GM18909 (cell line): Measurements from ENCODE around the gene BCR.

Experiments used
- ATAC-seq: cut with Tn5 transposase; IDR thresholded peaks from one replicate; pipeline ENCODE4 v1.9.1; 2021; ENCODE audit warnings: mild to moderate bottlenecking; ENCODE audit not compliant: unreplicated experiment, poor library complexity

BCR gene

DNA sequence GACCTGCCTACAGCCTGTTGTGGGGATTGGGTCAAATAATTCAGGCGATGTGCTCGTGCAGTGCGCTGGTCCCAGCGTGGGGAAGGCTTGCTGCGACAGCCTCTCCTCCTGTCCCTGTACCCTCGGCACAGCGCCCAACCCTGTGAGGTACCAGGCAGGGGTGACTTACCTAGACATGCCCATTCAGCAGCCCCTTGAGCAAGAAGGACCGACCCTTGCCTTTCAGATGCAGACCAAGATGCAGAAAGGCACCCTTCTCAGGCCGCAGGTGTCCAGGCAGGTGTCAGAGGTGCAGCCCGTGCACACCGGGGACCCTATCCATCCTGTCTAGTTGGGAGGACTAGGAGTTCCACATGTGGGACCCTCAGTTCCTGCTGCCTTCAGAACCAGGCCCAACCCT is 102.7 kb downstream of the BCR start:
- ATAC-seq = no peak

DNA sequence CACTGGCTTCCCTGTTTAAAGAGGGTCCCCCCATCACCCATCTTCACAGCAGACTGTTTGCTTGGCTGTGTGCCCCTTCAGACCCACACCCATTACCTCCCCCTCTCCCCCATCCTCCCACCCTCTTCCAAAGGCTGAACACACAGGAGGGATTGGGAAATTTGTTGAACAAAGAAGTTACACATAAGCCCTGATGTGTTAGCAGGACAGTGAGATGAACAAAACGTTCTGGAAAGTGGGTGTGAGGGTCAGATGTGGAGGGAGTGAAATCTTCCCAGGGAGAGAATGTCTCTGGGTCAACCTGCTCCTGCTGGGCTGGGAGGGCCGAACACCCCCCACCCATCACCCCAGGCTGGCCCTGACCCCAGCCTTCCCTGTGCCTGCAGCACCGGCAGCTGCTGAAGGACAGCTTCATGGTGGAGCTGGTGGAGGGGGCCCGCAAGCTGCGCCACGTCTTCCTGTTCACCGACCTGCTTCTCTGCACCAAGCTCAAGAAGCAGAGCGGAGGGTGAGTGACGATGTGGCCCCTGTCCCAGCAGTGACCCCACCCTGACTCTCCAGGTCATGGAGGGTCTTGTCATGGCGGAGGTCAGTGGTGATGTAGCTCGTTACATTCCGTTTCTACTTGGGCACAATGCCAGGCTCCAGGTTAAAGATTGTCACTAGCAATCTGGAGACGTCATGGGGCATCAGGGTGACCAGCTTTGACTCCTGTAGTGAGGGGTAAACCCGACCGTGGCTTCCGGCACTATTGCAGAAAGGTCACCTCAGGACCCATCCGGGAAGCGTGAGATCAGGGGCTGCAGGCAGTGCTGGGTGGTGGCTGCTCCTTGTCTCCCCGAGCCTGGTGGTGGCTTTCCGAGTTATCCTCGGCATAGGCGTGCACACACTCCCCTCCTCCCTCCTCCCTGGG is 103.5 kb downstream of the BCR start:
- ATAC-seq = no peak

DNA sequence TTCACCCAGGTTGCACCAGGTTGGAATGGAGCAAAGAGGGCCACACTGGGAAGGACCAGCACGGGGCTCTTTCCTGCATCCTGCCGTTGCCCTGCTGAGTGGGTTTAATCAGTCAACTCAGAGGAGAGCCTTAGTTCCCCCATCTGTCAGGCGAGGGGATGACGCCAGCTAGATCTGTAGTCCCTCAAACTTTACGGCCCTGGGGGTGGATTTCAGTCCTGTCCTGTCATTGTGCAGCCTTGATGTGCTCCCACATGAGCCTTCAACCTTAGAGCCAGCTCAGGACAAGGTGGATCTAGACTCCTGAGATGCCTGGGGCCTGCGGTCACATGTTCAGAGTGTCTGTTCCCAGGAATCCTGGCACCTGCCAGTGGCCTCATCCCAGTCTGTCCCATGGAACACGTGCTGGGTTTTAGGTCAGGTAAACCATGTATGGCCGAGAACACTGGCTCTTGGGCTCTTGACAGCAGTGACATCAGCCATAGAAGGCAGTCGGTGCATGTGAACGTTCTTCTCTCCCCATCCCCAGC is 104.3 kb downstream of the BCR start:
- no peak for ATAC-seq

DNA sequence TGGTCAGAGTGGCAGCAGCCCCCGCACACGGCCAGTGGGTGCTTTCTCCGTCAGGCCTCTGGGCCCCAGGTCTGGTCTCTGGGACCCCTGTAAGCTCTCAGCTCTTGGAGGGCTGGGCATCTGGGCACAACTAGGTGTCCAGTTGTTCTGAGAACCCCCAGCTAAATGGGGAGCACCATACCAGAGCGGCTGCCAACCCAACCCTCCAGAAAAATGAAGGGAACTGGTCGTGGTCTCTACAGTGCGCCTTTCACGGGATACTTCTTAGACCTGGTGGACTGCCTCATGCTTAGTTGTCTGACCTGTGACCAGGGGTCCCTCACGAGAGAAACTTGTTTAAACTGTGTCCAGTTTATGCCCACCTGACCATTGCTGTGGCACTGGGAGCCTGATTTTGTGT is 104.9 kb downstream of the BCR start:
- ATAC-seq = no peak

DNA sequence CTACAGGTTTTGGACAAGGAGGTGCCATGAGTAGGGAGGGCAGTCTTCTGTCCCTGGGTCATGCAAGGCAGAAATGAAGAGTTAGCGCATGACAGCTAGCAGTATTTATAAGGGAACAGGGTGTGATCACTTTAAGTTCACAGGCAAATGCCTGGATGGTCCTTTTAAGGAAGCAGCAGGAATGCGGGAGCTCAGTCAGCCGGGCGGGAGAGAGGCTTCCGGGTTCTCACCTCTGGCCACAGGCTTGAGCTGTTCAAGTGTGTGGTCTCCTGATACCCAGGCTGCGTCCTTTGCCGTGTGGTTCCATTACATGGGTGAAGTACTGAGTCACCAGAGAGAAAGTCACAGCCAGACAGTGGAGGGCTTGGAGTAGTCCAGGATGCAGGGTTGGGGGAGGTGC is 105.4 kb downstream of the BCR start:
- no peak for ATAC-seq

DNA sequence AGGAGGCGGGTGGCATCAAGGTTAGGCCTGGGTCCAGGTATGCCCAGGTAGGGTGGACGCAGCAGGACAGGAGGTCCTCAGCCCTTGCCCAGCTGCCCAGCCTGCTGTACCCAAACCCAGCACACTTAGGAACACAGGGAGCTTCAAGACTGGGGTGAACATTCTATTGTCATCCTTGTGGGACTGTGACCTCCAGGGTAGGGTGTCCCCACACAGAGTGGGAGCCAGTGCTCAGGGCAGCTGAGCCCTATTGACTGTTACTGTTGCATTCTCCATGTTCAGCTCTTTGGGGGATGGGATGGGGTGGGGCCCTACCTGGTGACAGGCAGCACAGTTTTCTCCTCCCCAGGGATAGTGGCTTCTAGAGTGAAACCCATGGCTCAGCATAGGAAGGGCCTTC is 106.0 kb downstream of the BCR start:
- ATAC-seq = no peak

DNA sequence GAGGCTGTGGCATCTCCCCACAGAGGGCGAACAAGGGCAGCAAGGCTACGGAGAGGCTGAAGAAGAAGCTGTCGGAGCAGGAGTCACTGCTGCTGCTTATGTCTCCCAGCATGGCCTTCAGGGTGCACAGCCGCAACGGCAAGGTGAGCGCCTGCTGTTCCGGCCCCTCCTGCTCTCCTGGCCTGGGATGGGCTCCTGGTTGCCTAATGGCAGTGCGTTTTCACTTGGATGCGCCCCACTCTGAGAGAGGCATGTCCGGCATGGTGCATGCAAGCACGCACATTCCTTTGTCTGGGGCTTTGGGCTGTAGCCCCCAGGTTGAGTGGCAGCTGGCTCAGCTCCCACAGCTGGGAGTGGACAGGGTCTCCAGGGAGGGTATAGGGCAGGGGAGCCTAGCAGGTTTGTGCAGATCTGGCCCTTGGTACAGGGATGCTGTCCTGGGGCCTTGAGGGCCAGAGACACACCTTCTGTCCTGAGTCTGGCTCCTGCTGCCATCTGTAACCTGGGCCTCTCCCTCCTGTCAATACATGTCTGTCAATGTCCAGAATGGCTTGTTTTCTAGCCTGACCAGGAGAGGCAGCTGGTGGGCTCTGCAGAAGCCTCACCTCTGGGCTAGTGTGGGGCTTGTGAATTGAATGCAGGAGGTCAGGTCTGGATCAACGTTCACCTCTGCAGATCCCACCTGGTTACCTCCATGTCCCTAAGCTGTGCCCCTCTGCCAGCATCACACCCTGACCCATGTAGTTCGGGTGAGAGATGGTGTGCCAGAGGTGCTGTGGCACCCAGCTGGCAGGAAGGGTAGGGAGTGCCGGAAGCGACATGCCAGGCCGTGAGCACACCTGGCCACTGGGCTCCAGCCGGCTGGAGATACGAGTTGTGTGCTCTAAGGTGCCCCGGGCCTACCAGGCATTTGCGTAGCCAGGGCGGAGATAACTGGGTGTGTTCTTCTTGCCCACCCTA is 107.1 kb downstream of the BCR start:
- no peak for ATAC-seq

DNA sequence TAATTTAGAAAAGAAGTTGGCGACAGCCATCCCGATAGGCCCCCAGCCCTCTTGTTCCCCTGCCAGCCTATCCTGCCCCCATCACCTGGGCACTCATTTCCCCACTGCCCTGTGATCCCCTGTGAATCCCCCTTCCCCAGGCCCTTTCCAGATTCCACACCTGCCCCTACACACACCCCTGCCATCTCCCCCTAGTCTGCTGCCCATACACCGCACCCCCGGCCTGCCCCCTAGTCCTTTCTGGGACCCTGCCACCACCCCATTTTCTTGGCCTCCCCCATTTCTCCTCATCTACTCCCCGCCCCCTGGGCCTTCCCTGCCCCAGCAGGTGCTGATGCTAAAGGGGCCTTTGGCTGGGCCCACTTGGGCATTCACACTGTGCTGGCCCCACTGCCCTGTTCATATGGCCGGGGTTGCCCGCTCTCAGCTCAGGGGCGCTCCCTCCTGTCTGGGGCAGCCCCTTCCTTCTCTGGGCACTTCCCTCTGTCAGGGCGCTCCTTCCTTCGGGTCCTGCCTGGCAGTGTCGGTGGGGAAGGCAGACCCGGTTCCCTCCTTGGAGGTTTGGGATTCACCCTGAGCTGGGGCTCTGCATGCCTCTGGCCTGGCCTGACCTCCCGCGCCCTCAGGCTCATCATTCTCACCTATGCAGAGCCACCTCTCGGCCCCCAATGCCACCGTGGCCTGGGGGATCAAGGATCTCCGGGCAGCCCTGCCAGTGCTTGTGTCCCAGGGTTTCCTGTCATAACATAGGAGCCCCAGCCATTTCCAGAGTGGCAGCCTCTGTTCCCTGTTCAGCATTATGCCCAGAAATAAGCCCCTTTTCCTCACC is 108.2 kb downstream of the BCR start:
- no peak for ATAC-seq

DNA sequence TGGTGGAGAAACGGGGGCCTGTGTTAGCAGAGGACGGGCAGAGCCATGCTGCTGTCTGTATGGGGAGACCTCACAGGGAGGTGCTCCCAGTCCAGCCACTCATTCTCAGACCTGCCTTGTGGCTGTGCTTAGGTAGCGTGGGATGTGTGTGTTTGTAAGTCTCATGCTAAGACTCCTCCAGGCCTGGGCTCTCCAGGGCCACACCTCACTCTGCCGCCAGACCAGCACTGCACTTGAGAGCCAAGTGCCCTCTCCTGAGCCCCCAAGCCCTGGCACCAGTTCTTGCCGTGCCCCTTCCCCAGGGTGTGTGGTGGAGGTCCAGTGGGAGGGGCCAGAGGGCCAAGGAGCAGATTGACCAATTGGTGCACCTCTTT is 108.8 kb downstream of the BCR start:
- ATAC-seq = no peak

DNA sequence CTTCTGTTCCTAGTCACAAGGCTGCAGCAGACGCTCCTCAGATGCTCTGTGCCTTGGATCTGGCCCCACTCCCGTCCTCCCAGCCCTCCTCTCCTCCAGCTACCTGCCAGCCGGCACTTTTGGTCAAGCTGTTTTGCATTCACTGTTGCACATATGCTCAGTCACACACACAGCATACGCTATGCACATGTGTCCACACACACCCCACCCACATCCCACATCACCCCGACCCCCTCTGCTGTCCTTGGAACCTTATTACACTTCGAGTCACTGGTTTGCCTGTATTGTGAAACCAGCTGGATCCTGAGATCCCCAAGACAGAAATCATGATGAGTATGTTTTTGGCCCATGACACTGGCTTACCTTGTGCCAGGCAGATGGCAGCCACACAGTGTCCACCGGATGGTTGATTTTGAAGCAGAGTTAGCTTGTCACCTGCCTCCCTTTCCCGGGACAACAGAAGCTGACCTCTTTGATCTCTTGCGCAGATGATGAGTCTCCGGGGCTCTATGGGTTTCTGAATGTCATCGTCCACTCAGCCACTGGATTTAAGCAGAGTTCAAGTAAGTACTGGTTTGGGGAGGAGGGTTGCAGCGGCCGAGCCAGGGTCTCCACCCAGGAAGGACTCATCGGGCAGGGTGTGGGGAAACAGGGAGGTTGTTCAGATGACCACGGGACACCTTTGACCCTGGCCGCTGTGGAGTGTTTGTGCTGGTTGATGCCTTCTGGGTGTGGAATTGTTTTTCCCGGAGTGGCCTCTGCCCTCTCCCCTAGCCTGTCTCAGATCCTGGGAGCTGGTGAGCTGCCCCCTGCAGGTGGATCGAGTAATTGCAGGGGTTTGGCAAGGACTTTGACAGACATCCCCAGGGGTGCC is 109.8 kb downstream of the BCR start:
- ATAC-seq = no peak

DNA sequence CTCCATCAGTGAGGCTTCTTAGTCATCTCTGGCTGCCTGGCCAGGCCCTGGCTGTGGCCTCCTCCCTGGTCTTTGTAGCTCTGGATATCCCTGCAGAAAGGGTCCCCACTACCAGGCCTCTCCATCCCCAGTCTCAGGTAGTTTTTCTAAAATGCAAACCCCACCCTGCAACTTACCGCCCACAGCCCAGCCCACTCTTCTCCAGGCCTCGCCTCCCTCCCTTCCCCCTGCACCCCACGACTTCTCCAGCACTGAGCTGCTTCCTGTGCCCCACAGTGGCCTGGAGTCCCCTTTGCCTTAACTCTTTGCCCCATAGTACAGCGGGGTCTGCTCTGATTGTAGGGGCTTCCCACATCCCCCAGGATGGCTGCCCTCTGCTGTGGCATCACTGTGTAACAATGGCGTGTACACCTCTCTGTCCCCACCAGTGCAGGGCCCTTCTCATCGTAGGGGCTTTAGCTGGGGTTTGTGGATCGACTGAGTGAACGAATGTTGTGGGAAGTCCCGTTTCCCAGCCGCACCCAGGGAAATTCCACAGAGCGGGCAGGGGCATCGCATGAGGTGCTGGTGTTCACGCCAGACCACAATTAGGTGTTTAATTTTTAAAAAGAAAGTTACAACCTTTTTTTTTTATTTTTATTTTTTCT is 111.6 kb downstream of the BCR start:
- ATAC-seq = no peak

DNA sequence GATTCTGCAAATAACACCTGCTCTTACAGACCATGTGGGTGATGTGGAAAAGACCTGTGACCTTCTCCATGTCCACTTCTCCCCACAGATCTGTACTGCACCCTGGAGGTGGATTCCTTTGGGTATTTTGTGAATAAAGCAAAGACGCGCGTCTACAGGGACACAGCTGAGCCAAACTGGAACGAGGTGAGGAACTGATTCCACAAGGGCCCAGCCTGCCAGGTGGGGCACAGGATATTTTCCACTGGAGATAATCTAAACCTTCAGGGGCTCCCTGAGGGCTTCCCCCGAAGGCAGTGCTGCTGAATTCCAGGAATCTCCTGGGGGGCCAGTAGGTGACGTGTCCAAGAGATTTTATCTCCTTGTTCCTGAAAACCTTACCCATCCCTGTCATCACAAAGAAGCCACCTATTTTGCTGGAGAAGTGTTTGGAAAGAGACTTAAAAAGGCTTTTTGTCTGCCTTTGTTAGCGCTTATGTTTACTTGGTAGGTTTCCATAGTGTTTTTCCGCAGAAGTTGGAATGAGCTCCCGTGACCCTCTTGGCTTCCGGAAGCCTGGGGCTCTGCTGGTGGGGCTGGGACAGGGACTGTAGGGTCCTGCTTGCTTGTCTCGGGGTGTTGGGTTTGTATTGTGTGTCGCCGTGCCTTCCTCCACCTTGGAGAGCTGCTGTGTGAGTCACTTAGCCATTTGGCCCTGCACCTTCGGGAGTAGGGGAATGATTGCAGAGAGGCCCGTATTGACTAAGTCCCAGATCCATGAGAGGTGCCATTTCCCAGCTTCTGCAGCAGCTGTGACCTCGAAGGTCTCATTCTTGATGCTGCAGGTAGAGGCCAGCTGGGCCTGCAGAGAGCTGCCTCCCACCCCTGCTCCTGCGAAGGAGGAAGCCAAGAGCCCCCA is 112.4 kb downstream of the BCR start:
- ATAC-seq = no peak

DNA sequence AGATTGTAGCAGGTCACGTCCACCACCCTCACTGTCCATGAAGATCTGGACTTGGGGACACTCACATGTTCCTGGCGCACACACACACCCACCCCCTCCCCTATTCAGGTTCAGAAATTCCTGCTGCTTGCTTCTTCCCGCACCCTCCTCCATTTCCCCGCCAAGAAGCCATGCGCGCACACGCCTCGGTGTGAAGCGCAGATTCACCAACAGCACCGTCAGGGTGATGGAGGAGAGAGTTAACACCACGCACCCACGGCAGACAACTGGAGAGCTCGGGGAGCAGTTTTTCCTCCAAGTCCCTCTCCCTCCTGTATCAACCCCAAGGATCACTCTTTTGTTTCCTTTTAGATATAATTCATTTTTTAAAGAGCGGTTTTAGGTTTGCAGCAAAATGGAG is 113.4 kb downstream of the BCR start:
- no peak for ATAC-seq

DNA sequence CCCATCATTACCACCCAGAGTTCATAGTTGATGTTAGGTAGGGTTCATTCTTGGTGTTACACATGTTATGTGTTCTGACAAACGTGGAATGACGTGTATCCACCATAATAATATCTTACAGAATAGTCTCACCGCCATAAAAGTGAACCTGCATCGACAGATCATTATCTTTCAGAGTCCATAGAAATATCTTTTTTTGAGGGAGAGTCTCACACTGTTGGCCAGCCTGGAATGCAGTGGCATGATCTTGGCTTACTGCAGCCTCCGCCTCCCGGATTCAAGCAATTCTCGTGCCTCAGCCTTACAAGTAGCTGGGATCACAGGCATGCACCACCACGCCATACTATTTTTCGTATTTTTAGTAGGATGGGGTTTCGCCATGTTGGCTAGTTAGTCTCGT is 113.9 kb downstream of the BCR start:
- ATAC-seq = no peak

DNA sequence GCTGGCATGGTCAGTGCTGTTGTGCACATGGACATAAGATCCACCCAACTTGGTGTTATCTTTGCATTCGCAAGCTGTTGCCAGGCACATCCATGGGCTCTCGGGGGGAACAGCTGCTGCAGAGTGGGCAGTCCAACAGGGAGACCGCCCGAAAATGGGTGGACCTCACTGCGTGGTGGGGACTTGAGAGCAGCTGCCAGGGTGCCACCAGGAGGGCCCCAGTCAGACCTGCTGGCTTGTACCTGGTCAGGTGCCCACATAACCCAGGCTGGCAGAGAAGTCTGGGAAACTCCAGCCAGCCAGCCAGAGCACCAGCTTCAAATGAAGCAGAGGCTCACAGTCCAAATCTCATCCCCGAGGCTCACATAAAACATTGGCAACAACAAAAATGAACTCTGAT is 120.2 kb downstream of the BCR start:
- no peak for ATAC-seq

DNA sequence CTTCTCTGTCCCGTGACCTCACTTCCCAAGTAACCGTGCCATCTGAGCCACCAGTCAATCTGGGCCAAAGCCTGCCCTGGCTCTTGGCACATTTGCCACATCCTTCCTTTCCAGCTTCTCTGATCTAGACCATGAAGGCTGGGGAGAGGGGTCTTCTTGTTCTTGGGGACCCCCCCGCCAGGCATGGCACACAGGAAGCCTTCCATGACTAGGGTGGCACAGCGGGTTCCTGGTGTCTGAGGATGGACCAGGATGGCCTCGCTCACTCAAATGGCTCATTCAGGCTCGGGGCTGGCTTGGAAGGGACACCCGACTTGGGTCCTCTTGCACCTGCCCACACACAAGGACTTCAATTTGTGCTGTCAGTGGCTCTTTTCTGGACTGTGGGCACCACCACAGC is 121.3 kb downstream of the BCR start:
- ATAC-seq = no peak

DNA sequence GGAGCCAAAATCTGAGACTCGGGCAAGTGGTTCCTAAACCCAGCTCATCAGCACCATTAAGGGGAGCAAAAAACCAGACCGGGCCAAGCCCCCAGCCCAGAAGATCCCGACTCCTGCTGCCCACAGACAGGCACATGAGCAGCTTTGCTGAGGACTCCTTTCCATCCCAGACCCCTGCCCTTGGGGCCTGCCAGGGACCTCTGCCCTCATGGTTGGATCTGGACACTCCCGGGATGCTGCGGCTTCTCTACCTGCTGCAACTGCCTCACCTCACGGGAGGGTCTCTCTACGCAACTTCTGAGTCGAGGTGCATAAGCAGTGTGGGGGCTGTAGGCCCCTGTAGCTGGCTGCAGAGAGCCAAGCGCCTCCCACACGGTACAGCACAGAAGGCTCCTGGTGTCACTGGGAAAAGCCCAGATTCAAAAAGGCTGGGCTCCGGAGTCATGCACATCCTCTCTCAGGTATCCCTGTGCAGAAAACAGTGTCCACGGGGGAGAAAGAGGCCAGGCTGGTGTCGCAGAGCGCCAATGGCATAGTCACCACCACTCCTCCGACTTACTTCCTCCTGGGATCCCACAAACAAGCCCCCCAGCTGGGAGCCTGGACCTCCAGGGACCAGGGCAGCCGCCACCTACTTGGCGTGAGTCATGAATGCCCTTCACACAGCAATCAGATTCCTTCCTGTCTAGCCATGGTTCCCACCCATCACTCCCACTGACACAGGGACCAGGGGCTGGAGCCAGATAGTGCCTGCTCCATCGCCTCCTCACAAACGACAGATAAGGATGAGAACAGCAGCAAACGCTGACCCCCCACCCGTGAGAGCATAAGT is 122.1 kb downstream of the BCR start:
- no peak for ATAC-seq
